Activated naive CD8-positive, alpha-beta T cell treated with anti-CD3 and anti-CD28 coated beads, Interleukin-2, amount 50 U/mL, for 24 hours (primary cell): ENCODE data around the gene MIGA2.
"Not testable (repeated sequence)": the region's sequence is repeated elsewhere in the genome, so short reads cannot be mapped to it uniquely, and the experiment has no call there.

Experiments
- ATAC-seq: fragments of 150-1000 bp; cut with Tn5 transposase; one replicate; pipeline ENCODE4 v1.10.0; 2021
- DNase-seq: peaks from one replicate; pipeline ENCODE4 v3.0.0; 2021
- H3K27ac Mint-ChIP-seq: one replicate; pipeline ENCODE4 v1.8.0; 2021; ENCODE audit warnings: mild to moderate bottlenecking, mixed read lengths
- H3K27me3 Mint-ChIP-seq: one replicate; pipeline ENCODE4 v1.8.0; 2021; ENCODE audit warnings: mixed read lengths
- H3K36me3 Mint-ChIP-seq: one replicate; pipeline ENCODE4 v1.8.0; 2021; ENCODE audit warnings: low read depth, mixed read lengths
- H3K4me1 Mint-ChIP-seq: one replicate; pipeline ENCODE4 v1.8.0; 2021; ENCODE audit warnings: mixed read lengths
- H3K4me3 Mint-ChIP-seq: one replicate; pipeline ENCODE4 v1.8.0; 2021; ENCODE audit warnings: mild to moderate bottlenecking, moderate library complexity, mixed read lengths
- H3K9me3 Mint-ChIP-seq: one replicate; pipeline ENCODE4 v1.8.0; 2021; ENCODE audit warnings: mixed read lengths

MIGA2 gene

DNA sequence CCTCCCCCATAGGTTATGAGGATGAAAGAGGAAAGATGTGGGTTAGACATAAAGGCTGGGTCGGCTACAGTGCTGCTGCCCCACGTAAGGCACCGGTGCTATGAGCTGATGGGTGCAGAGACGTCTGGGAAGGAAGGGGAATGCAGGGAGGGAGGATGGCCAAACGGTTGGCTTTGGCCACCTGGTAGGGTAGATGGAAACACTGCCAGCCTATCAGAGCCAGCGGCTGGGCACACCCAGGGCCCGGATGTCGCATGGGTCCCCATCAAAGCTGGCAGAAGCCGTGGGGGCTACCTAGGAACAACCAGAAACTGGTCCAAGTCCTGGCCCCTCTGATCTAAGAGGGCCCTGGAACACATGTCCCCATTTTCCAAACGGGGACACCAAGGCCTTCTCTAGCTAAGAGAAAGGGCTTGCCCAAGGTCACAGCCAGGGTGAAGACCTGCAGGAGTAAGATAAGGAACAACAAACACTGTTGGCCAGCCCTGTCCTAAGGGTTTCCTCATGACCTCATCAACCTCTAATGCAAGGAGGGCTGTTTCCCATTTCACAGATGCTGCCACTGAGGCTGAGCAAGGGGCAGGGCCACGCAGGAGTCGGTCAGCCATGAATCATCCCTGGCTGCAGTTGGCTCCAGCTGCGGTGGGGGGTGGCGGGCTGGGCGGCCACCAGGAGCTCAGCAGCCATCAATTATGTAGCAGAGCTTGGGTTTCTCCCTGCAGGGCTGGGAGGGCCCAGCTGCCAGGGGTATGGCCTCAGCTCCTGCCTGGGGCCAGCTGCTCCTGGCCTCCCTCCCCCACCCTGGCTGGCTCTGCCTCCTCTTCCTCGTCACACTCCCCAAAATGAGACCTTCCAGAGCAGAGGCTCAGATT is 13.2 kb upstream of the MIGA2 start:
- peaks cover 25% of the 10 kb centered on the region for H3K4me1 Mint-ChIP-seq
- H3K4me3 Mint-ChIP-seq = no peak overlapping the region
- H3K27ac Mint-ChIP-seq = peak overlapping the region; percentile 23
- no peaks in the 10 kb centered on the region for H3K9me3 Mint-ChIP-seq
- H3K36me3 Mint-ChIP-seq = no peaks in the 10 kb centered on the region
- H3K27me3 Mint-ChIP-seq = no peaks in the 10 kb centered on the region
- no peak for DNase-seq
- ATAC-seq = no peak

DNA sequence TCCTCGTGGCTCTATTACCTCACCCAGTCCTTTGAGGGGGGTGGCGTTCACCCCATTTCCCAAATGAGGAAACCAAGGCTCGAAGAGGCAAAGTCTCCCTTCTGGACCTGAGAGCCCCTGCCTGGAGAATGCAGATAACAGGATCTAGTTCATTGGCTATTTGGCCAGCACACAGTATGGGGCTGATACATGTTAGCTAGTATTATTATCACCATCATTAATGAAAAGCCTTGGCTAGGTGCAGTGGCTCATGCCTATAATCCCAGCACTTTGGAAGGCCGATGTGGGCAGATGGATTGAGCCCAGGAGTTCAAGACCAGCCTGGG is 12.6 kb upstream of the MIGA2 start:
- Mint-ChIP-seq H3K4me1 (peaks cover 27% of the 10 kb centered on the region), H3K36me3 (no peaks in the 10 kb centered on the region), H3K27ac (no peak overlapping the region), H3K27me3 (no peaks in the 10 kb centered on the region), H3K9me3 (no peaks in the 10 kb centered on the region), H3K4me3 (no peak overlapping the region)
- ATAC-seq = no peak
- no peak for DNase-seq

DNA sequence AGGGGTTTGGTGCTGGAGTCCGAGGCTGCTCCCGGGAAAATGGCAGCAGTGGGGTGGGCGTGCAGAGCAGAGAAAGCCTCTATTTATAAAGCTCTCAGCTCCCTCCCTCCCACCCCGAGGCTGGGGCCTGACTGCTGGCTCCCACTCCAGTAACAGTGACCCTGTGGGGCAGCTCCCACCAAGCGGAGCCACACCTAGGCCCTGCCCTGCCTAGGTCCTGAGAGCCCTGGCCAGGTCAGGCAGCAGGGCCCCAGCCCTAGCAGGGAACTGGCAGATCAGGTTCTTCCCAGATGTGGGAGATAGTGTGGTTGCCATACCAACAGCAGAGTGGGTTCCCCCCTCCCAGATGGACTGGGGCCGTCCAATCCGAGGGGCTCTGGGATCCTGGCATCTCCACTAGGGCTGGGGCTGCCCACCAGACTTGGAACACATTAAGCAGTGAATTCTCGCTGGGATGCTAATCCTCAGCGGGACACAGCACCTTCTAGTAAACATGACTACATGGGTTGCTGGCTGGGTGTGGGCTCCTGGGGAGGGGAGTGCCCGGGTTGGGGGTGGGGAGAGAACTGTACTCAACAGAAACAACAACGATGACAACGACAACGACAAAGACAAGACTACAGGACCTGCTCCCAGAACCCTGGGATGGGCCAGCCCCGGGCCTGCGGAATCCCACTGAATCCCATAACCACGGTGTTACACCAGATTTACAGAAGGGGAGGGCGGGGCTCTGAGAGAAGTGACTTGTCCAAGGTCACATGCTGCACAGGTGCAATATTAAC is 9.8 kb upstream of the MIGA2 start:
- Mint-ChIP-seq H3K4me3 (peak overlapping the region; percentile 86), H3K36me3 (no peaks in the 10 kb centered on the region), H3K27me3 (no peaks in the 10 kb centered on the region), H3K4me1 (peaks cover 29% of the 10 kb centered on the region), H3K27ac (no peak overlapping the region), H3K9me3 (no peaks in the 10 kb centered on the region)
- ATAC-seq (no peak), DNase-seq (no peak)

DNA sequence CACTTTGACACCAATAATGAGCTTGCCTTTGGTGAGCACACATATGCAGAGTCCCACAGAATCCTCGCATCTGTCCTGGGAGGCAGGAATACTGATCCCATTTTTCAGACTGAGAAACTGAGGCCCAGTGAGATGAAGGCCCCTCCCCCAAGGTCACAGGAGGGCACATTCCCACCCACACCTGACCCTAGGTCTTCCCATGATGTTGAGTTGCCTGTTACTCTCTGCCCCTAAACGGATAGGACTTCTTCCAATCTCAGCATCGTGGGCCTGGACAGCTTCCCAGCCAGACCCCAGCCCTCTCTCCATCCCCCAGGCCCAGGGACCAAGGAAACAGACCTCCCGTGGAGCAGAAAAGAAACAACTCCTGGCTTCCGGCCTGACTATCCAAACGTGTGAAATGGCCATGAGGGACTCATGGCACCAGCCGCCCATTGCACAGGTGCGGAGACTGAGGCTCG is 9.2 kb upstream of the MIGA2 start:
- H3K4me1 Mint-ChIP-seq = peaks cover 29% of the 10 kb centered on the region
- peak overlapping the region; percentile 74 for H3K27ac Mint-ChIP-seq
- DNase-seq (no peak), ATAC-seq (no peak)
- no peaks in the 10 kb centered on the region for H3K9me3 Mint-ChIP-seq
- no peaks in the 10 kb centered on the region for H3K36me3 Mint-ChIP-seq
- H3K27me3 Mint-ChIP-seq = no peaks in the 10 kb centered on the region
- H3K4me3 Mint-ChIP-seq = peak overlapping the region; percentile 86

DNA sequence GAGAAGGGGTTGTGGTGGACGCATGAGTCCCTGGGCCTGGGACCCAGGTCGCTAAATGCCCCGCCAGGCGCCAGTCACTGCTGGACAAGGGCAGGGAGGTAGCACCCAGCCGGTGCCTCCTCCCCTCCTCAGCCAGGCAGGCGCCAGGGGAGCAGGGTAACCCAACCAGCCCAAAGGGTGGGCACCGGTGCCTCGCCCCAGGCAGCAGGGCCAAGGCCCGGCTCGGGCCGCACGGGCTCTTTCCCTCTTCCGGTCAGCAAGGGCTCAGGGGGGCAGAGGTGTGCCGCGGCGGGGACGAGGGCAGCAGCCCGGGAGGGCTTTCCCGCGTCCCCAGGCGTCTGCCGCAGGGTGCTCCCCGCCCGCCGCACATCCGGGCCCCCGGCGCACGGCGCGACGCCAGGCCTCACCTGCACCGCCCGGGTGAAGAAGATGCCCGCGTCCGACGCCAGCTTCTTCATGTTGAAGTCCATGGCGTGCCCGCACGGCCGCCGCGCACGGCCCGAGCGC is 8.7 kb upstream of the MIGA2 start:
- Mint-ChIP-seq H3K4me1 (peaks cover 27% of the 10 kb centered on the region), H3K27ac (peak overlapping the region; percentile 74), H3K9me3 (no peaks in the 10 kb centered on the region), H3K4me3 (peak overlapping the region; percentile 86), H3K27me3 (no peaks in the 10 kb centered on the region), H3K36me3 (no peaks in the 10 kb centered on the region)
- ATAC-seq (peak; percentile 73), DNase-seq (no peak)

DNA sequence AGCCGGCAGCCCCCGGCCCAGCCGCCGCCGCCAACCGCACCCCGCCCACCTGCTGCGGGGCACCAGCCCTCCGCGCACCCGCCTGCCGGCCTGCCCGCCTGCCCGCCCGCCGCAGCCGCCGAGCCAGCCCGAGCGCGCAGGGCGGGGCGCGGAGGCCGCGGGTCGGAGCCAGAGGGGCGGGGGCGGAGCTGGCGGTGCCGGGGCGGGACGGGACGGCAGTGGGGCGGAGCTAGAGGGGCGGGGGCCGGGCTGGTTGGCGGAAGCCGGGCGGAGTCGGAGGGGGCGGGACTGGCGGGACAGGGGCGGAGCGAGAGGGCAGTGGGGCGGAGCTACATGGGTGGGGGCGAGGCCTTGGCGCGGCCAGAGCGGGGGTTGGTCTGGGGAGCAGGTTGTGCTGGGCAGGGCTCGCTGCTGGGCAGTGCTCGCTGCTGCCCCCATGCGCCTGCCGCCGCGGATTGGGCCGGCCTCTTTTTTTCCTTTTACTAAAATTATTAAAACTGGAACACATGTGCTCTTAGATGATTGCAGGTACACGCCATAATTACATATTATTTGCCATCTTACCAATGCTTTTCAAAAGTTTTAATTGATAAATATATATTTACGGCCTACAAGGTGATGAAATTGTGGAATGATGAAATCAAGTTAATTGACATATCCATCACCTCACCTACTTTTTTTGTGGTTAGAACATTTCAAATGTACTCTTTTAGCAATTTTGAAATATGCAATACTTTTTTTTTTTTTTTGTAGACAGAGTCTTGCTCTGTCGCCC is 8.0 kb upstream of the MIGA2 start, which contains the start of gene SH3GLB2:
SH3GLB2 (minus strand) TSS at position 140 of the 775 bp plus-strand sequence. CDS start 177 bp downstream, outside the sequence.
- no peaks in the 10 kb centered on the region for H3K36me3 Mint-ChIP-seq
- no peaks in the 10 kb centered on the region for H3K9me3 Mint-ChIP-seq
- H3K4me3 Mint-ChIP-seq = peak within 1 kb of the TSS; percentile 86
- H3K27ac Mint-ChIP-seq = peak within 1 kb of the TSS; percentile 74
- DNase-seq (peak; percentile 97), ATAC-seq (peak; percentile 84)
- H3K27me3 Mint-ChIP-seq = no peaks in the 10 kb centered on the region
- H3K4me1 Mint-ChIP-seq = peaks cover 24% of the 10 kb centered on the region

DNA sequence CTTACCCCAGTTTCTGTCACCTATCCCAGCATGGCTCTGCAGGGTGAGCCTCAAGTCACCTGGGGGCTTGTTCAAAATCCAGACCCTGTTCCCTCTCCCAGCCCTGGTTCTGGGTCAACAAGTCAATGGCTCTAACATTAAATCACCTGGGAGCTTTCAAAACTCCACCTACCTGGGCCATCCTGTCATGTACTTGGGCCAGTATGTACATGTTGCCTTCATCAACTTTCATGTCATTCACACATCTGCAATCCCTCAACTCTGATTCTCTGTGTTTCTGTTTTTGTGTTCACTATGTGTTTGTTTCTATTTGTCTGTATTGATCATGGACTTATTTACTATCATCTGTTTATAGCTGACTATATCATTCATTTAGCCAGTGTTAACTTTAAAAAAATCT is 6.2 kb upstream of the MIGA2 start:
- no peak for ATAC-seq
- H3K4me1 Mint-ChIP-seq = peaks cover 24% of the 10 kb centered on the region
- no peak for DNase-seq
- H3K9me3 Mint-ChIP-seq = no peaks in the 10 kb centered on the region
- H3K4me3 Mint-ChIP-seq = no peak overlapping the region
- H3K36me3 Mint-ChIP-seq = no peaks in the 10 kb centered on the region
- no peaks in the 10 kb centered on the region for H3K27me3 Mint-ChIP-seq
- peak overlapping the region; percentile 2 for H3K27ac Mint-ChIP-seq

DNA sequence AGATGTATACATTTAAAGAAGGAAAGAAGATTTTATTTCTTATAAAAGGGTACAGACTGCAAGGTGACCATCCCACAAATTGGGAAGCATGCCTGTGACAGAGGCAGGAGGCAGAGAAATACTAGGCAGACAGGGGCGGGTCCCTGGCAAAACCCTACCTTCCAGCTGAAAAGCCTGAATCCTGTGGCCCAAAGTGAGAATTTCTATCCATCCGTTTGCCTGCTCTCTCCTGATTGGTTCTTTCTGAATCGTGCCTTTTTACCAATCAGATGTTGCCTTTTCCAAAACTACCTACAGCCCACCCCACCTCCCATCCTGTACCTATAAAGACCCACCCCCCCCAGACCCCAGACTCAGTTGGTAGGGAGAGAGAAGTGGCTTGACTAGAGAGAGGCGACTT is 4.9 kb upstream of the MIGA2 start:
- Mint-ChIP-seq H3K4me1 (peaks cover 21% of the 10 kb centered on the region), H3K27me3 (no peaks in the 10 kb centered on the region), H3K27ac (no peak overlapping the region), H3K9me3 (no peaks in the 10 kb centered on the region), H3K36me3 (no peaks in the 10 kb centered on the region), H3K4me3 (no peak overlapping the region)
- ATAC-seq (no peak), DNase-seq (no peak)

DNA sequence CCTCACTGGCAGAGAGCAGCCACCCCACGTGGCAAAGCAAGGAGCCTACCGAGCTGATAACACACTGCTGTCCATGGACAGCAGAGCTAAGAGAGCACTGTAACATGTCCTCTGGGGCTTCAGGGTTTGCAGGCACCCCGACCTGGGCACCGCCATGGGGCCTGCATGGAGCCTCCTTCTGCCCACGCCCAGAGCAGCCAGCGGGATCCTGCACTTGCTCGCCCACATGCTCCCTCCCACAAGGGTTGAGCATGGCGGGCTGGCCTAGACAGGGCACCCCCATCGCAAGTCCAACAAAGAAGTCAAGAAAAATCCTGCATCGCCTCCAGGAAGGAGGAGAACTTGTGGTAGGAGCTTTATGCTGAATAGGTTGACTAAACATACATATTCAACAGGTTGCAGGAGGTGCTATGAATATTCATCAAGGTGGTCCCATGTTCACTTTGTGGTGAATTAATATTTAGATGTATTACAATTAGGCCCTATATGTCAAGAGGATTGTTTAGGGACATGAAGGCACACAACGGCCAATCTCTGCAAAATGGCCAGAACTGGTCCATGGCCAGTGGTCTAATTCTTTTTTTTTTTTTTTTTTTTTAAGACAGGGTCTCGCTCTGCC is 3.8 kb upstream of the MIGA2 start:
- no peak overlapping the region for H3K4me3 Mint-ChIP-seq
- peaks cover 25% of the 10 kb centered on the region for H3K4me1 Mint-ChIP-seq
- H3K9me3 Mint-ChIP-seq = no peaks in the 10 kb centered on the region
- DNase-seq (no peak), ATAC-seq (no peak)
- H3K27me3 Mint-ChIP-seq = no peaks in the 10 kb centered on the region
- no peaks in the 10 kb centered on the region for H3K36me3 Mint-ChIP-seq
- H3K27ac Mint-ChIP-seq = no peak overlapping the region

DNA sequence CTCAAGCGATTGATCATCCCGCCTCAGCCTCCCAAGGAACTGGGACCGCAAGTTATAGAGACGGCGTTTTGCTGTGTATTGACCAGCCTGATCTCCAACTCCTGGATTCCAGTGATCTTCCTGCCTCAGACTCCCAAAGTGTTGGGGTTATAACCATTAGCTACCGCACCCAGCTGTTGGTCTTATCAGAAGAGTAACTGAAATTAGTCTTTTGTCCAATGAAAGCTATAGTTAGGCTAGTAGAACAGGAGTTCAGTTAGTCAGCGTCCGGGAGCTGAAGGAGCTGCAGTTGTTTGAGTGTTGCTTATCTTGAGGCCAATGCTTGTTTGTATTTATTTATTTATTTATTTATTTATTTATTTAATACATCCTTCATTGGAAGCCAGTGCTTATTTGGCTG is 3.2 kb upstream of the MIGA2 start:
- H3K27me3 Mint-ChIP-seq = no peaks in the 10 kb centered on the region
- no peaks in the 10 kb centered on the region for H3K9me3 Mint-ChIP-seq
- H3K27ac Mint-ChIP-seq = no peak overlapping the region
- H3K4me3 Mint-ChIP-seq = no peak overlapping the region
- no peaks in the 10 kb centered on the region for H3K36me3 Mint-ChIP-seq
- DNase-seq = no peak
- H3K4me1 Mint-ChIP-seq = peaks cover 30% of the 10 kb centered on the region
- ATAC-seq = no peak

DNA sequence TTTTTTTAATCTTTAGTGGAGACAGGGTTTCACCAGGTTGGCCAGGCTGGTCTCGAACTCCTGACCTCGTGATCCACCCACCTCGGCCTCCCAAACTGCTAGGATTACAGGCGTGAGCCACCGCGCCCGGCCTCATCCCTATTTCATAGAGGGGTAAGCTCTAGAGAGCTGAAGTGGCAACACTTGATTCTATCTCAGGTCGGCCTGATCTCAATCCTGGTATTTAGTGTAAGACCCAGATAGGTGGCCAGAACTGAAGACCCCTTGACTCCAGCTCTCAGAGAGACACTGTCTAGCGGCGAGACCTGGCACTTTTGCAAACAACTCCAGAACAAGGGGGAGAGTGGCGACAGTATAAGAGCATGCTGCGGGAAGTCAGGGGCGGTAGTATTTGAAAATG is 588 bp upstream of the MIGA2 start:
- not testable (repeated sequence) for DNase-seq, ATAC-seq, H3K9me3 Mint-ChIP-seq, H3K27me3 Mint-ChIP-seq, H3K36me3 Mint-ChIP-seq
- Mint-ChIP-seq H3K4me1 (peaks cover 27% of the 10 kb centered on the region), H3K4me3 (peak overlapping the region; percentile 91), H3K27ac (peak overlapping the region; percentile 78)

DNA sequence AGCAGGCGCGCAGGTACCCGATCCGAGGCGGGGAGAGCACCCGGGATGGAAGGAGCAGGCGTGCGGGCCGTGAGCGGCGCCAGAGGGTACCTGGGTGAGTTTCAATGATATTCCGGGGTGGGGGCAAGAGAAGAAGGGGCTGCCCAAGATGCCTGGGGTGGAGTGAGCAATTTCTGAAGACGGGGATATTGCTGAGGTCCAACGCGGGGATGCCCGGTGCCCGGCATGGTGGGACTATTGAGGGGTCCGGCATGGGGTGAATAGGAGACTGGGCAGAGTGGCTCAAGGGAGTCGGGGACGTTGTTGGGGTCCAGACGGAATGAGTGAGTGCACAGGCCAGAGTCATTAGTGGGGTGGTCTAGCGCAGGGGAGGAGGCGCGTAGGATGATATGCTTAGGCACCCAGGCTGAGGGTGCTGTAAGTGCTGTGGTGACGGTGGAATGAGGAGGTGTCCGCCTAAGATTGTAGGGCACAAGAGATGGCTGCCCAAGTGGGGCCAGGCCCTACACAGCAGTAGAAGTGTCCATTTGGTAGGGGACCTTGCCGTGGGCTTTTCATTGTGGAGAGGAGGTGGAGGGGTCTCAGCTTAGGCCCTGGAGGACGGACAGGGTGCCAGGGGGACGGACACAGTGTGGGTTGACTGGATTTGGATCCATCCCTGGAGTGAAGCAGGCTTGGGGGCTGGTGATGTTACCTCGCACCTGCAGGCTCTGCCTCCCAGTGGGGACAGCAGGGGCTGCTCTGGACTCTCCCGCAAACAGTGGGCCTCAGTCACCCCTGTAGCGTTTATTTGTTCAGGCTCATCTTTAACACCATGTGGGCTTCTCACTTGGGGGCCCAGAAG is 719 bp downstream of the MIGA2 start:
- peaks cover 5% of the 10 kb centered on the region for H3K36me3 Mint-ChIP-seq
- no peaks in the 10 kb centered on the region for H3K9me3 Mint-ChIP-seq
- H3K27me3 Mint-ChIP-seq = no peaks in the 10 kb centered on the region
- no peak for DNase-seq
- ATAC-seq = no peak
- peak overlapping the region; percentile 91 for H3K4me3 Mint-ChIP-seq
- H3K4me1 Mint-ChIP-seq = peaks cover 27% of the 10 kb centered on the region
- peak overlapping the region; percentile 78 for H3K27ac Mint-ChIP-seq

DNA sequence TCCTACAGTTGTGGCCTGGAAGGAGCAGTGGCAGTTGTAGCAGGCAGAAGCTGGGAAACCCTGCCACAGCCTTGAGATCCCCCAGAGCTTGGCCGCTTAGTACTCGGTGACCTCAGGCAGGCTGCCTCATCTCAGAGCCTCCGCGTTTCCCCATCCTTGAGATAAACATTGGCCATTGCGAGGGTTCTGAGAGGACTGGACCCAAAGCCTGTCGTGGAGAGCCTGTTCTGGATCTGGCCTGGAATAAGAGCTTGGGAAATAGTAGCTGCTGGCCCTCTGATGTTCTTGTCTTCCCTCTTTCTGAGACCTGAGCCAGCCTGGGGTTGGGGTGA is 1.3 kb downstream of the MIGA2 start:
- ATAC-seq (no peak), DNase-seq (no peak)
- Mint-ChIP-seq H3K4me1 (peaks cover 27% of the 10 kb centered on the region), H3K9me3 (no peaks in the 10 kb centered on the region), H3K27me3 (no peaks in the 10 kb centered on the region), H3K27ac (no peak overlapping the region), H3K36me3 (peaks cover 9% of the 10 kb centered on the region), H3K4me3 (peak overlapping the region; percentile 91)
